Heart left ventricle (tissue), 16 donors: ENCODE results near the gene ZG16B. TPM values are rescaled to one million over a fixed set of nuclear protein-coding genes. Genes with fewer than 3 reads are reported as not detected.

Source experiments
- ATAC-seq, 4 donors: fragments of 200-7000 bp; cut with Tn5 transposase; one replicate each; pipeline ENCODE4 v1.9.1; 2020 to 2022; ENCODE audit warnings: moderate library complexity in 4 of 4, mild to moderate bottlenecking in 3 of 4, moderate number of reproducible peaks in 1 of 4
- DNase-seq, 5 donors: peaks; one replicate each; pipeline ENCODE4 v3.0.0-alpha.2; 2020
- H3K27ac ChIP-seq, 12 donors: fragments of 200-600 bp; sonication (generic) in 4 of 12; one replicate each; pipeline versions ENCODE4 v1.5.0 to v1.8.0; 2016 to 2022; ENCODE audit warnings: mild to moderate bottlenecking in 2 of 12
- H3K27me3 ChIP-seq, 9 donors: fragments of 200-600 bp; sonication (generic) in 2 of 9; one replicate each; pipeline versions ENCODE4 v1.5.1 to v1.8.0; 2016 to 2022; ENCODE audit warnings: mild to moderate bottlenecking in 3 of 9
- H3K36me3 ChIP-seq, 9 donors: fragments of 200-600 bp; sonication (generic) in 2 of 9; one replicate each; pipeline versions ENCODE4 v1.5.0 to v1.8.0; 2018 to 2022; ENCODE audit warnings: mild to moderate bottlenecking in 2 of 9
- H3K4me1 ChIP-seq, 12 donors: fragments of 200-600 bp; sonication (generic) in 4 of 12; one replicate each; pipeline versions ENCODE4 v1.5.0 to v1.8.0; 2016 to 2022; ENCODE audit warnings: mild to moderate bottlenecking in 3 of 12
- H3K4me3 ChIP-seq, 12 donors: fragments of 200-600 bp; sonication (generic) in 4 of 12; one replicate each; pipeline versions ENCODE4 v1.5.0 to v1.8.0; 2017 to 2022; ENCODE audit warnings: mild to moderate bottlenecking in 9 of 12, moderate library complexity in 4 of 12
- H3K9me3 ChIP-seq, 12 donors: fragments of 200-600 bp; sonication (generic) in 4 of 12; one replicate each; pipeline versions ENCODE4 v1.5.0 to v1.8.0; 2016 to 2022; ENCODE audit warnings: mild to moderate bottlenecking in 1 of 12
- CTCF ChIP-seq, 12 donors: fragments of 200-600 bp; sonication (generic) in 4 of 12; IDR thresholded peaks; one replicate each; pipeline versions ENCODE4 v1.5.0 to v1.8.0; 2018 to 2022; ENCODE audit warnings: antibody characterized with exemption in 12 of 12, mild to moderate bottlenecking in 5 of 12
- POLR2A ChIP-seq, 2 donors: fragments of 450-650 bp; IDR thresholded peaks; one replicate each; pipeline ENCODE4 v1.6.1; 2017; ENCODE audit warnings: antibody characterized with exemption in 2 of 2, mild to moderate bottlenecking in 2 of 2, moderate library complexity in 2 of 2
- WGBS, 4 donors: extraction: QIAGEN DNeasy Blood & Tissue Kit in 2 of 4; methylation state at CpG; one replicate each; pipeline versions ENCODE4 v1.1.5 to v1.1.7; 2013 to 2018; 5-methylcytosine and 5-hydroxymethylcytosine counted together
- intact Hi-C, 10 donors: fragments of 100-400 bp; cut with DNase I; formaldehyde crosslinking; loops; one replicate each; pipeline versions ENCODE4 v1.11.1 to v1.14.2; 2022
- polyA plus RNA-seq, 2 donors: library from polyadenylated mRNA; stranded (reverse); fragments of 200-250 nt; gene quantifications; one replicate each; pipeline ENCODE4 v1.2.3, GENCODE V29; 2013
- total RNA-seq, 9 donors: library from RNA; depleted of rRNA in 2 of 9; stranded (reverse); fragments of >200 nt in 2 of 9; fragmentation: NEBNext Ultra II Directional in 3 of 9; extraction: Animal tissue kit (Norgen Biotek cat#: 25700) in 3 of 9; gene quantifications; one replicate each; pipeline versions ENCODE4 v1.1.0 to v1.2.4, GENCODE V29; 2016 to 2023
- donor health status: ischemic (EF 13 %, LVEDD 7.1; RV severe dilation, severe dysfunction).
- donor health status: healthy with polysubstance abuse.
- donor health status: DM: no; HTN: yes; CAD: no.
- donor health status: DM: no; HTN: no; CAD: no.
- donor health status: ischemic (EF 25% LVEDD 6.9; RV normal size, moderate dysfunction).
- donor health status: ischemic (EF 25% LVEDD 5.7; RV mildly dilated, moderate dysfunction).
- donor health status: healthy.
- donor health status: DM: yes; HTN: yes; CAD: no.
- donor health status: ischemic (EF 35%, LVEDD 5.7; RV mildly dilated, moderate dysfunction).
- donor health status: nonischemic (EF 11% LVEDD 7.7; RV severe dilation, severe dysfunction).
- donor health status: DM: yes; HTN: yes; CAD: no.
- donor health status: PGD.
- donor health status: ischemic (EF 29% LVEDD 5.4; RV normal size, mild dysfunction).
- donor health status: nonischemic (EF 23%, LVEDD 6.1; RV moderate dilation, normal function).

Gene ZG16B
- total and polyA plus RNA-seq, 11 donors: 0.50 to 3.0 TPM; not detected in 9

GRCh38 chr16:2859686-2860265 lies 29.7 kb downstream of the ZG16B start:
- no peak for DNase-seq
- 65 to 70% (median 68%) methylated on average over 7 to 10 of the region's 10 CpGs for WGBS, 4 donors
- peaks cover 13 to 60% (median 30%) of the 10 kb centered on the region in 9 donors for H3K27me3 ChIP-seq
- intact Hi-C loops: loop anchor here in 3 of 10 donors (10.0 kb wide), 2 partner anchors 65 to 75 kb away; partner anchors contain the start of genes PRSS41 (in 2 of the 3) and PRSS33 (in 1 of the 3)
- no peak for ATAC-seq
- no peak overlapping the region for H3K27ac ChIP-seq
- no peaks in the 10 kb centered on the region for H3K36me3 ChIP-seq
- H3K4me3 ChIP-seq: no peak overlapping the region
- H3K4me1 ChIP-seq: peaks cover 0 to 8% (median 0%) of the 10 kb centered on the region in 12 donors
- TF ChIP-seq CTCF (IDR thresholded peaks at IDR 0.05): no peak
- no peak for TF ChIP-seq POLR2A (IDR thresholded peaks at IDR 0.05)
- H3K9me3 ChIP-seq: peaks cover 0 to 14% (median under 1%) of the 10 kb centered on the region in 12 donors

GRCh38 chr16:2860826-2861567 lies 30.9 kb downstream of the ZG16B start:
- Histone ChIP-seq H3K36me3 (no peaks in the 10 kb centered on the region), H3K9me3 (peaks cover 0 to 12% (median 0%) of the 10 kb centered on the region in 12 donors), H3K27ac (no peak overlapping the region), H3K4me3 (no peak overlapping the region), H3K4me1 (peaks cover 0 to 8% (median 0%) of the 10 kb centered on the region in 12 donors), H3K27me3 (peaks cover 13 to 67% (median 30%) of the 10 kb centered on the region in 9 donors)
- intact Hi-C loops: loop anchor here in 1 of 10 donors (10.0 kb wide), 1 partner anchor 76 kb away; the partner anchor contains the start of gene PRSS33
- WGBS, 4 donors: 68 to 72% (median 69%) methylated on average over 6 to 8 of the region's 8 CpGs
- ATAC-seq (no peak), DNase-seq (no peak)
- TF ChIP-seq CTCF (IDR thresholded peaks at IDR 0.05): no peak

- Histone ChIP-seq H3K36me3 (no peaks in the 10 kb centered on the region), H3K27me3 (peaks cover 0 to 33% (median 3%) of the 10 kb centered on the region in 9 donors), H3K27ac (no peak overlapping the region), H3K4me3 (no peak overlapping the region), H3K9me3 (peaks cover 0 to 11% (median 0%) of the 10 kb centered on the region in 12 donors), H3K4me1 (peaks cover 0 to 16% (median 3%) of the 10 kb centered on the region in 12 donors)
- ATAC-seq (no peak), DNase-seq (no peak)
- intact Hi-C loops: loop anchor here in 1 of 10 donors (10.0 kb wide), 1 partner anchor 81 kb away; the partner anchor contains the start of gene PRSS33
- TF ChIP-seq CTCF (IDR thresholded peaks at IDR 0.05) (no peak), POLR2A (IDR thresholded peaks at IDR 0.05) (no peak)
- WGBS, 4 donors: 62 to 75% (median 68%) methylated on average over 4 of the region's 4 CpGs
Observed at GRCh38 chr16:2865651-2866050, 35.5 kb downstream of the ZG16B start.

- H3K27me3 ChIP-seq: peaks cover 0 to 28% (median 0%) of the 10 kb centered on the region in 9 donors
- no peak for DNase-seq
- no peaks in the 10 kb centered on the region for H3K36me3 ChIP-seq
- intact Hi-C loops: loop anchor here in 1 of 10 donors (10.0 kb wide), 1 partner anchor 82 kb away; the partner anchor contains the start of gene PRSS33
- H3K4me3 ChIP-seq: no peak overlapping the region
- 49 to 78% (median 70%) methylated on average over 3 to 4 of the region's 4 CpGs for WGBS, 4 donors
- peaks cover 0 to 16% (median 3%) of the 10 kb centered on the region in 12 donors for H3K4me1 ChIP-seq
- peaks cover 0 to 3% (median 0%) of the 10 kb centered on the region in 12 donors for H3K9me3 ChIP-seq
- no peak for TF ChIP-seq POLR2A (IDR thresholded peaks at IDR 0.05)
- TF ChIP-seq CTCF (IDR thresholded peaks at IDR 0.05): no peak
- no peak for ATAC-seq
- H3K27ac ChIP-seq: no peak overlapping the region
Observed at GRCh38 chr16:2866431-2866830, 36.3 kb downstream of the ZG16B start.
